HG03175 (cell line): ENCODE data around the gene GOLPH3.

Source experiments
- ATAC-seq: cut with Tn5 transposase; IDR thresholded peaks from one replicate; pipeline ENCODE4 v1.9.1; 2021; ENCODE audit warnings: mild to moderate bottlenecking, moderate library complexity; ENCODE audit not compliant: unreplicated experiment

GOLPH3 gene

GRCh38 chr5:32076699-32077695, 97.1 kb downstream of the GOLPH3 start:
- ATAC-seq = peak; percentile 50
